Suppressor macrophage treated with lipopolysaccharide for 1 hour (primary cell): ENCODE results near the gene NAALADL2.
"Not testable (repeated sequence)": the region's sequence is repeated elsewhere in the genome, so short reads cannot be mapped to it uniquely, and the experiment has no call there.

Experiments
- DNase-seq, 3 donors: peaks; one replicate each; pipeline ENCODE4 v3.0.0-alpha.2; 2020 to 2022

NAALADL2 gene

GRCh38 chr3:175447521-175447920, 588.4 kb downstream of the NAALADL2 start:
- DNase-seq = no peak

- no peak for DNase-seq
Observed at GRCh38 chr3:175453361-175453760, 594.2 kb downstream of the NAALADL2 start.

DNA sequence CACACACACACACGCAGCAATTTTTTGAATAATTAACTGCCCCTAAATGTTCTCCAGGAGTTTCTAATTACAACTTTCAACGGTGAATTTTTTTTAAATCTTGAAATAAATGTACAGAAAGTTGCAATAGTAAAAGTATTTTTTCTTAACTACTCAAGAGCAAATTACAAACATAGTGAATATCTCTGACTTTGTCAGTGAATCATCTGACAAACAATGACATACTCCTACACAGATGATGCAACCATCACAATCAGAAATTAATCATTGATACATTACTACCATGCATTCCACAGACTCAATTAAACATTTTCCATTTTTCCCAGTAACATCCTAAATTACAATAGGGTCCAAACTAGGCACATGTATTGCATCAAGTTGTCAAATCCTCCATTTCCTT, 597.3 kb downstream of the NAALADL2 start:
- no peak for DNase-seq

- no peak for DNase-seq
Observed at GRCh38 chr3:175457301-175457700, 598.2 kb downstream of the NAALADL2 start.

DNA sequence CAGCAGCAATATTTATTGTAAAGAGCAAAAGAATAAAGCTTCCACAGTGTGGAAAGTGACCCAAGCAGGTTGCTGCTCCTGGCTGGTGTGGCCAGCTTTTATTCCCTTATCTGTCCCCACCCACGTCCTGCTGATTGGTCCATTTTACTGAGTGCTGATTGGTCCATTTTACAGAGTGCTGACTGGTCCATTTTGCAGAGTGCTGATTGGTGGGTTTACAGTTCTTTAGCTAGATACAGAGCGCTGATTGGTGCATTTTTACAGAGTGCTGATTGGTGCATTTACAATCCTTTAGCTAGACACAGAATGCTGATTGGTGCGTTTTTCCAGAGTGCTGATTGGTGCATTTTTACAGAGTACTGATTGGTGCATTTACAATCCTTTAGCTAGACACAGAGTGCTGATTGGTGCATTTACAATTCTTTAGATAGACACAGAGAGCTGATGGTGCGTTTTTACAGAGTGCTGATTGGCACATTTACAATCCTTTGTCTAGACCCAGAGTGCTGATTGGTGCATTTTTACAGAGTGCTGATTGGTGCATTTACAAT, 601.8 kb downstream of the NAALADL2 start:
- not testable (repeated sequence) for DNase-seq

DNA sequence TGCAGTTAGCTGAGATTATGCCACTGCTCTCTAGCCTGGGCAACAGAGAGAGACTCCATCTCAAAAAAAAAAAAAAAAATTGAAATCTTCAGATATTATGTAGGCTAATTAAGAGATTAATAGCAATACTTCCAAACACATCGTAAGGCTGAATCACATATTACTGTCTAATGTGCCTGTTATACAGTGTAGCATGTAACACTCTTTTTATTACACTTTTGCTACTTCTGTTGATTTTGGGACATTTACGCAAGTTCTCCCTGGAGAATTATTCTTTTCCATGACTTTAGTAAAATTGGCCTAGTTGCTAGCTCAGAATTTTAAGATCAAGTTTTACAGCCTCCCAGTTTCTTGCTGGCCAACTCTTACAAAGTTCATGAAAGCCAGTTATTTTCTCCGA, 605.2 kb downstream of the NAALADL2 start:
- no peak for DNase-seq

- DNase-seq = no peak
Observed at GRCh38 chr3:175469124-175469523, 610.0 kb downstream of the NAALADL2 start.

GRCh38 chr3:175475765-175476164, 616.6 kb downstream of the NAALADL2 start:
- DNase-seq = no peak

DNA sequence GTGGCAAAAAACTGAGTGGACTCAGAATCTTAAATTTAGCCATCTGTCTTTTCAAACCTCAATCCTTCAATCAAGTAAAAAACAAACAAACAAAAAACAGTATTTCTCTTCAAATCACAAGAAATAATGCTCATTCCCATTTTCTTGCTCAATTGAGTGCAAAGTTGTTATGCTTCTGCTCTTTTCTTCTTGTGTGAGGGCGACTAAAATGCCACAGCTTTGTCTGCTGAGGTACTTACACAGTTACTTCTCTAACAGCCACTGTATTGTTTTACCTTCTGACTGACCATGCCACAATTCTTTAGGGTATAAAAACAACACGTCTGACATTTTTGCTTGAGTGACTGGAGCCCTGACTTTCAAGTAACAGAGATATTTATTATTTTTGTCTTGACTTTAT, 617.4 kb downstream of the NAALADL2 start:
- DNase-seq = no peak

DNA sequence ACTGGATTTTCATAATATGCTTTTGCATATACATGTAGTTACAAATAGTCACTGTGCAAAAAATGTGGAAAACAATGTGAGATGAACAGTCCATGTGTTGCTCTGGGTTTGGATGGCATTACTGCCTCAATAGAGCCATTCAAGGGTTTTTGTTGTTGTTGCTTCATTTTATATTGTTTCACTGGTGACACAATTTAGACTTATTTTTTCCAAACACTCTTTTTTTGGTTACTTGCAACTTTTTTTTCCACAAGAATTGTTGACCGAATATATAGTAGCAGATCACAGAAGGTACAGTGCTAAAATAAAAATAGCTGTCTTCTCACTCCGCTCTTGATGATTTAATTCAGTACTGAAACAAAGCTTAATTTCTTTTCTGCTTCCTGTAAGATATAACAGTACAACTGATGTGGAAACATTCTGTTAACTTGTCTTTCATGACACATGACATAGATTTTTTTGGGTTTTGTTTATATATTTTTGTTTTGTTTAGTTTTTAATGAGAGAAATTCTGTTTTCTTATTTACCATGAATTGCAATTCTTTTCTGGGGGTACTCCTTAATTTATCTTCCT, 618.6 kb downstream of the NAALADL2 start:
- DNase-seq = no peak

DNA sequence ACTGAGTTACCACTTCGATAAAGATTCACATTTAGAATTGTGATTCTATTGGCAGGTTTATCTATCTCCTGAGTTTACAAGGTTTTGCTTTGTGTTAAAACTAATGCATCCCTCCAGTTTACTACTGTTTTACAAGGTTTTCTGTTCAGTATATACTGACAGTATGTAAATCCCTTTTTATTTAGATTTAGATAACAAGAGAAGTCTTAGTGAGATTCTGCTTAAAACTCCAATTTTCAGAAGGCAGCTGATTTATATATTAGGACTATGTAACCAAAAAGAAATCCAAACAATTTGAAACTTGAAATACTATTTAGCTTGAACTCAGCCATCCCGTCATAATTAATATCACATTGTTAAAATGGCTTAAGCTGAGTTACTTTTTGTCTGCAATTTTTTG, 619.2 kb downstream of the NAALADL2 start:
- no peak for DNase-seq

GRCh38 chr3:175479175-175479574, 620.0 kb downstream of the NAALADL2 start:
- no peak for DNase-seq

DNA sequence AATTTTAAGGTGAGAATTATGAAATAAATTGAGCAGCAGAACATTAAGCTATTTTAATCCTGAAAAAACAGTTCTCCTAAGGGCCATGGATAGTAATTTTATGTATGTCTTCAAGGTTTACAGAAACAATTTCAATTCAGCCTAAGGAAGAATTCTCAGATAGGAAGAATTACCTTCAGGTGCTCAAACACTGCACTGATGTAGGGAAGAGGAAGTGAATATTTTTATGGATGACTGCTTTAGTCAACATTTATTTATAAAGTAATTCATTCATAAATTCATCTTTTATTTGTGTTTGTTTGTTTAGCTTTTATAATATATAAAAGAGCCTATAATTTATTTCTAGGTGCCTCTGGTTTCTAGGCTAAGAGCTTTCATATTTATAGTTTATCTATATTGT, 620.7 kb downstream of the NAALADL2 start:
- no peak for DNase-seq

GRCh38 chr3:175484666-175485065, 625.5 kb downstream of the NAALADL2 start:
- DNase-seq = no peak

DNA sequence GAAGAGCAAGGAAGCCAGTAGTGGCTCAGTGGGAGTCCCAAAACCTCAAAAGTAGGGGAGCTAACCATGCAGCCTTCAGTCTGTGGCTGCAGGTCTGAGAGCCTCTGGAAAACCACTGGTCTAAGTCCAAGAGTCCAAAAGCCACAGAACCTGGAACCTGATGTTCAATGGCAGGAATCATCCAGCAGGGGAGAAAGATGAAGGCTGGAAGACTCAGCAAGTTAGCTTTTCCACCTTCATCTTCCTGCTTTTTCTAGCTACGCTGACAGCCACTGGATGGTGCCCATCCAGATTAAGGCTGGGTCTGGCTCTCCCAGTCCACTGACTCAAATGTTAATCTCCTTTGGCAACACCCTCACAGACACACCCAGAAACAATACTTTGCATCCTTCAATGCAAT, 626.3 kb downstream of the NAALADL2 start:
- no peak for DNase-seq

DNA sequence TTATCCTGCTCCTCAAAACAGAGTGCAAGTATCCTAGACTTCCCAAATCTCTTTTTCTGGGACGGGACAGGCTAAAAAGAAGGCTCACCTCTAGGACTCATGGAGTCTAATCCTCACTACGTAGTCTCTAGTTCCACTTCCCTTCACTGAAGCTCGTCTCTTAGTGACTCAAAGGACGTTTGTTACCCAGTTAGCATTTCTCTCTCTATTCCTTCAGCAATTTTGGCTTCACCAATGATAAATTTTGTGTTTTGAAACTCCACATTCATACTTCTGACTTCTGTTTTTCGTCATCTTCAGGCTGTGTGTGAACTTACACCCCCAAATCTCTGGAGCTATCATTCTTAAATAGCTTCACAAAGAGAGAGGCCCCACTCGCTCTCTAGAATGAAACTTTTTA, 627.1 kb downstream of the NAALADL2 start:
- peak in 1 of 3 donors; percentile 7 for DNase-seq

DNA sequence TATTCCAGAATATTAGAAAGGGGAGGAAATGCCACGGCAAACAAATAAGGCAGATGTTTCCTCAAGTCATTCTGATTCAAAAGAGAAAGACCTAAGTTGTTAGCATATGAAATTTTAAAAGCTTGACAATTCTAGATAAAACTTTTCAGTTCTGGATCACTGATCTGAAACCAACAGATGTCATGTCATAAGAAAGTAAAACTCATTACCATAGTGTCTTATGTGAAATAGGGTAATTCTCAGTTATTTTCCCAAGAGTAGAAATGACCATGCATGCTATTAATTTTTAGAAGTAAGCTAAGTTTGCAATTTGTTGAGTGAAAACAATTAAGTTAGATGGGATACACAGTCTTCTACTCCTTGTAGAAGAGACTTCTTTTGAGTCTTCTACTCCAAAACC, 630.3 kb downstream of the NAALADL2 start:
- DNase-seq = no peak

- DNase-seq = no peak
Observed at GRCh38 chr3:175493301-175493700, 634.2 kb downstream of the NAALADL2 start.

DNA sequence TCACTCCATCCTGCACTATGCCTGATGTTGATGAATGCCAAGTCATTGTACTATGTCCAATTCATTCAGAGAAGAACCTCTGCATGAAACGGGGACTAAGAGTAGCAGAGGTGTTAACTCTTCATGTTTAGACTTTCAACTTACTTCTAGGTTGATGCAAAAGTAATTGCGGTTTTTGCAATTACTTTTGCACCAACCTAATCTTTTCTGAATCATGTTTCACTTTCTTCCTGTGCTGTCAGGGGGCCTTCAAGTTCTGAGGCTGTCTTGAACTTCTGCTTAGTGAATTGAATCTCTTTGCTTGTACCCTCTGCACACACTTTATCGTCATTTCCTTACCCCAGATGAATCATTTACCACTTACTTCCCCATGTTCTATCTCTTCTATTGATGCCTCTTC, 636.2 kb downstream of the NAALADL2 start:
- DNase-seq = peak; percentile 18 to 39 (median 38)

- DNase-seq = no peak
Observed at GRCh38 chr3:175502155-175502554, 643.0 kb downstream of the NAALADL2 start.

GRCh38 chr3:175511219-175511785, 652.2 kb downstream of the NAALADL2 start:
- DNase-seq = no peak

- no peak for DNase-seq
Observed at GRCh38 chr3:175512700-175513099, 653.6 kb downstream of the NAALADL2 start.

GRCh38 chr3:175518459-175518858, 659.3 kb downstream of the NAALADL2 start:
- no peak for DNase-seq

DNA sequence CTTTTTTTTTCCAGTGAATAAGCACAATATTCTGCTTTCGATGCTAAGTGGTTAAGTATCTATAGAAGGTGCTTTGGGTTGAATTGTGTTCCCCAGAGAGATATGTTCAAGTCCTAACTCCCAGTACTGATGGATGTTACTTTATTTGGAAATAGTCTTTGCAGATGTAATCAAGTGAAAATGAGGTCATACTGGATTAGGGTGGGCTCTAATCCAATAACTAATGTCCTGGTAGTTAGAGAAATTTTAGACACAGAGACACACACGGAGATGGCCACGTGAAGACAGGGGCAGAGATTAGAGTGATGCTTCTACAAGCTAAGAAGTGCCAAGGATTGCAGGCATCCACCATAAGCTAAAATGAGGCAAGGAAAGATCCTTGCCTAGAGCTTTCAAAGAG, 662.3 kb downstream of the NAALADL2 start:
- no peak for DNase-seq

DNA sequence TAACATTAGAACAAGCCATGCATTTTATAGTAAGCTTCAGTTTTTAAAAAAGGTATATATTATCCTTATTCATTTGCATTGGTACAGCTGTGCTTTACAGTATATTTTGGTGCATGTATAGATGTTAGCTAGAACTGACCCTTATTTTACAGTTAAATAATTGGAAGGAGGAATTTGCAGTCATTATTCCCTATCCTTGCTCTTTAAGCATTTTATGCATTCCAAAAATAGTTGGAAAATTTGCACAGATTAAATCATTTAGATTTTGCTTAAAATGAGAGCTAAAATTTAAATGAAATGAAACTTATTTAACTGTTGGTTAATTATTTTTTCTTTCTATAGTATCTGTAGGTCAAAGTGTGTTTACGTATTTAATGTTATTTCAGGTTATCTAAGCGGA, 667.1 kb downstream of the NAALADL2 start:
- DNase-seq = no peak
